ENCODE data around the gene SYT3. TPM values are rescaled to one million over a fixed set of nuclear protein-coding genes. Genes with fewer than 3 reads are reported as not detected.

SYT3 gene
- total RNA-seq, 1 experiment from 2014 or later: 14.6 TPM

- H3K4me3 Mint-ChIP-seq: no peak overlapping the region
- ATAC-seq (no peak), DNase-seq (ENCODE audit: low spot score) (no peak)
- peaks cover 23% of the 10 kb centered on the region for H3K4me1 Mint-ChIP-seq
- H3K27ac Mint-ChIP-seq: no peak overlapping the region
- H3K36me3 Mint-ChIP-seq: no peaks in the 10 kb centered on the region
- H3K9me3 Mint-ChIP-seq: peaks cover 9% of the 10 kb centered on the region
- ChIA-PET CTCF (interaction anchor here (1.1 to 1.5 kb wide), 3 partner anchors 47 to 99 kb away, joined by 3 to 5 read pairs (median 3); no protein-coding TSS in a partner anchor), POLR2A (no interaction called here)
- H3K27me3 Mint-ChIP-seq (ENCODE audit: low read depth): peaks cover 48% of the 10 kb centered on the region
- TF ChIP-seq USF1 (CRISPR knock-in tag; IDR thresholded peaks at IDR 0.05) (0 out of 2 replicates have a peak, but pooled peaks have one; percentile 54), ZBTB43 (CRISPR knock-in tag; IDR thresholded peaks at IDR 0.05) (no peak)
- TF ChIP-seq, protein P1, sequence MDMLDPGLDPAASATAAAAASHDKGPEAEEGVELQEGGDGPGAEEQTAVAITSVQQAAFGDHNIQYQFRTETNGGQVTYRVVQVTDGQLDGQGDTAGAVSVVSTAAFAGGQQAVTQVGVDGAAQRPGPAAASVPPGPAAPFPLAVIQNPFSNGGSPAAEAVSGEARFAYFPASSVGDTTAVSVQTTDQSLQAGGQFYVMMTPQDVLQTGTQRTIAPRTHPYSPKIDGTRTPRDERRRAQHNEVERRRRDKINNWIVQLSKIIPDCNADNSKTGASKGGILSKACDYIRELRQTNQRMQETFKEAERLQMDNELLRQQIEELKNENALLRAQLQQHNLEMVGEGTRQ (CRISPR knock-in tag; IDR thresholded peaks at IDR 0.05): peak; percentile 55
Observed at GRCh38 chr19:50654882-50655281, 15.2 kb upstream of the SYT3 start.

GRCh38 chr19:50652722-50653121 is 13.0 kb upstream of the SYT3 start:
- Mint-ChIP-seq H3K9me3 (peaks cover 9% of the 10 kb centered on the region), H3K4me1 (peaks cover 28% of the 10 kb centered on the region), H3K4me3 (no peak overlapping the region), H3K36me3 (no peaks in the 10 kb centered on the region), H3K27me3 (ENCODE audit: low read depth) (peaks cover 54% of the 10 kb centered on the region), H3K27ac (no peak overlapping the region)
- CTCF ChIA-PET: interaction anchor here (1.1 kb wide), 1 partner anchor 45 kb away, joined by 5 read pairs; no protein-coding TSS in a partner anchor
- TF ChIP-seq CREM (CRISPR knock-in tag; IDR thresholded peaks at IDR 0.05): no peak
- no peak for TF ChIP-seq MAX (CRISPR knock-in tag; IDR thresholded peaks at IDR 0.05)
- TF ChIP-seq AFF4 (CRISPR knock-in tag; IDR thresholded peaks at IDR 0.05; ENCODE audit: borderline replicate concordance): no peak
- no peak for TF ChIP-seq NR1H2 (CRISPR knock-in tag; IDR thresholded peaks at IDR 0.05)
- TF ChIP-seq MLX (CRISPR knock-in tag; IDR thresholded peaks at IDR 0.05): no peak
- TF ChIP-seq FOXJ3 (CRISPR knock-in tag; IDR thresholded peaks at IDR 0.05; ENCODE audit: borderline replicate concordance): no peak
- no peak for TF ChIP-seq NFE2L1 (CRISPR knock-in tag; IDR thresholded peaks at IDR 0.05)
- POLR2A ChIA-PET: no interaction called here
- no peak for ATAC-seq
- no peak for DNase-seq (ENCODE audit: low spot score)

- ATAC-seq (no peak), DNase-seq (ENCODE audit: low spot score) (no peak)
- no peak overlapping the region for H3K27ac Mint-ChIP-seq
- POLR2A ChIA-PET: no interaction called here
- no peak overlapping the region for H3K4me3 Mint-ChIP-seq
- TF ChIP-seq, protein P2, sequence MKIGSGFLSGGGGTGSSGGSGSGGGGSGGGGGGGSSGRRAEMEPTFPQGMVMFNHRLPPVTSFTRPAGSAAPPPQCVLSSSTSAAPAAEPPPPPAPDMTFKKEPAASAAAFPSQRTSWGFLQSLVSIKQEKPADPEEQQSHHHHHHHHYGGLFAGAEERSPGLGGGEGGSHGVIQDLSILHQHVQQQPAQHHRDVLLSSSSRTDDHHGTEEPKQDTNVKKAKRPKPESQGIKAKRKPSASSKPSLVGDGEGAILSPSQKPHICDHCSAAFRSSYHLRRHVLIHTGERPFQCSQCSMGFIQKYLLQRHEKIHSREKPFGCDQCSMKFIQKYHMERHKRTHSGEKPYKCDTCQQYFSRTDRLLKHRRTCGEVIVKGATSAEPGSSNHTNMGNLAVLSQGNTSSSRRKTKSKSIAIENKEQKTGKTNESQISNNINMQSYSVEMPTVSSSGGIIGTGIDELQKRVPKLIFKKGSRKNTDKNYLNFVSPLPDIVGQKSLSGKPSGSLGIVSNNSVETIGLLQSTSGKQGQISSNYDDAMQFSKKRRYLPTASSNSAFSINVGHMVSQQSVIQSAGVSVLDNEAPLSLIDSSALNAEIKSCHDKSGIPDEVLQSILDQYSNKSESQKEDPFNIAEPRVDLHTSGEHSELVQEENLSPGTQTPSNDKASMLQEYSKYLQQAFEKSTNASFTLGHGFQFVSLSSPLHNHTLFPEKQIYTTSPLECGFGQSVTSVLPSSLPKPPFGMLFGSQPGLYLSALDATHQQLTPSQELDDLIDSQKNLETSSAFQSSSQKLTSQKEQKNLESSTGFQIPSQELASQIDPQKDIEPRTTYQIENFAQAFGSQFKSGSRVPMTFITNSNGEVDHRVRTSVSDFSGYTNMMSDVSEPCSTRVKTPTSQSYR (CRISPR knock-in tag; IDR thresholded peaks at IDR 0.05): no peak
- TF ChIP-seq AFF4 (CRISPR knock-in tag; IDR thresholded peaks at IDR 0.05; ENCODE audit: borderline replicate concordance) (no peak), ATF3 (CRISPR knock-in tag; conservative IDR thresholded peaks at IDR 0.05) (no peak)
- H3K4me1 Mint-ChIP-seq: peaks cover 21% of the 10 kb centered on the region
- no peaks in the 10 kb centered on the region for H3K36me3 Mint-ChIP-seq
- CTCF ChIA-PET: interaction anchor here (1.9 kb wide), 1 partner anchor 23 kb away, joined by 10 read pairs; no protein-coding TSS in a partner anchor
- H3K9me3 Mint-ChIP-seq: peaks cover 9% of the 10 kb centered on the region
- H3K27me3 Mint-ChIP-seq (ENCODE audit: low read depth): peaks cover 50% of the 10 kb centered on the region
Observed at GRCh38 chr19:50651174-50651573, 11.5 kb upstream of the SYT3 start.
